Fibroblast of lung (primary cell): ENCODE data around the gene FBXL13.
"Not testable (repeated sequence)": the region's sequence is repeated elsewhere in the genome, so short reads cannot be mapped to it uniquely, and the experiment has no call there.

Experiments
- CTCF ChIP-seq, 2 donors: IDR thresholded peaks in 1 of 2; conservative IDR thresholded peaks in 1 of 2; 1 replicate in 1 of 2; 2 replicates in 1 of 2; pipeline ENCODE4 v1.5.1; 2011 to 2012; ENCODE audit warnings: low read length in 2 of 2, control low read depth in 1 of 2, inconsistent platforms in 1 of 2, low read depth in 1 of 2, mild to moderate bottlenecking in 1 of 2
- EZH2 ChIP-seq: IDR thresholded peaks from 2 replicates; pipeline ENCODE4 v1.5.1; 2012; ENCODE audit warnings: low read length, control low read depth, mild to moderate bottlenecking; ENCODE audit errors: missing control alignments

- not testable (repeated sequence) for TF ChIP-seq CTCF (conservative IDR thresholded peaks at IDR 0.05 in 1 of 2, IDR thresholded peaks at IDR 0.05 in 1 of 2; ENCODE audit: low read depth in 1 of 2, low read length in 2 of 2); EZH2
Observed at GRCh38 chr7:103056006-103056405, 18.6 kb downstream of the FBXL13 start.
